Measurements from ENCODE around the gene NRROS.
"Not testable (repeated sequence)": the region's sequence is repeated elsewhere in the genome, so short reads cannot be mapped to it uniquely, and the experiment has no call there.

NRROS gene

GRCh38 chr3:196609343-196609775 is 30.1 kb upstream of the NRROS start:
- H3K36me3 ChIP-seq (ENCODE audit: control insufficient read depth, insufficient read depth, low read length), result no peaks in the 10 kb centered on the region
- H3K4me3 ChIP-seq (ENCODE audit: insufficient read depth, low read depth, low read length, poor library complexity, severe bottlenecking), result no peak overlapping the region
- no peaks in the 10 kb centered on the region for H3K27me3 ChIP-seq (replicated peaks; ENCODE audit: control insufficient read depth, insufficient read depth, low read length, poor library complexity, severe bottlenecking)
- H3K27ac ChIP-seq (ENCODE audit: insufficient read depth, low read length, poor library complexity, severe bottlenecking), result peak overlapping the region; percentile 42
- DNase-seq, result peak; percentile 79 to 91 (median 85)
- H3K4me1 ChIP-seq (ENCODE audit: control insufficient read depth, insufficient read depth, low read length, poor library complexity, severe bottlenecking), result peaks cover 25% of the 10 kb centered on the region
- H3K9me3 ChIP-seq (ENCODE audit: control insufficient read depth, low read length), result no peaks in the 10 kb centered on the region

GRCh38 chr3:196609805-196610515 is 29.5 kb upstream of the NRROS start:
- no peak overlapping the region for H3K4me3 ChIP-seq (ENCODE audit: insufficient read depth, low read depth, low read length, poor library complexity, severe bottlenecking)

GRCh38 chr3:196611761-196612483 is 27.6 kb upstream of the NRROS start:
- peak overlapping the region; percentile 41 for H3K27ac ChIP-seq (ENCODE audit: insufficient read depth, low read length, poor library complexity, severe bottlenecking)
- H3K4me3 ChIP-seq (ENCODE audit: insufficient read depth, low read depth, low read length, poor library complexity, severe bottlenecking), result peak overlapping the region; percentile 15
- peaks cover 25% of the 10 kb centered on the region for H3K4me1 ChIP-seq (ENCODE audit: control insufficient read depth, insufficient read depth, low read length, poor library complexity, severe bottlenecking)
- no peaks in the 10 kb centered on the region for H3K9me3 ChIP-seq (ENCODE audit: control insufficient read depth, low read length)
- no peaks in the 10 kb centered on the region for H3K36me3 ChIP-seq (ENCODE audit: control insufficient read depth, insufficient read depth, low read length)
- no peak for DNase-seq
- no peaks in the 10 kb centered on the region for H3K27me3 ChIP-seq (replicated peaks; ENCODE audit: control insufficient read depth, insufficient read depth, low read length, poor library complexity, severe bottlenecking)

More at GRCh38 chr3:196609805-196610515, 29.5 kb upstream of the NRROS start:
- Histone ChIP-seq H3K27ac (ENCODE audit: insufficient read depth, low read length, poor library complexity, severe bottlenecking) (peak overlapping the region; percentile 42), H3K27me3 (replicated peaks; ENCODE audit: control insufficient read depth, insufficient read depth, low read length, poor library complexity, severe bottlenecking) (no peaks in the 10 kb centered on the region), H3K4me1 (ENCODE audit: control insufficient read depth, insufficient read depth, low read length, poor library complexity, severe bottlenecking) (peaks cover 25% of the 10 kb centered on the region), H3K36me3 (ENCODE audit: control insufficient read depth, insufficient read depth, low read length) (no peaks in the 10 kb centered on the region), H3K9me3 (ENCODE audit: control insufficient read depth, low read length) (no peaks in the 10 kb centered on the region)
- DNase-seq, result no peak

- not testable (repeated sequence) for H3K36me3 ChIP-seq (ENCODE audit: control insufficient read depth, insufficient read depth, low read length); H3K27ac ChIP-seq (ENCODE audit: insufficient read depth, low read length, poor library complexity, severe bottlenecking); DNase-seq; H3K27me3 ChIP-seq (replicated peaks; ENCODE audit: control insufficient read depth, insufficient read depth, low read length, poor library complexity, severe bottlenecking); H3K9me3 ChIP-seq (ENCODE audit: control insufficient read depth, low read length); H3K4me3 ChIP-seq (ENCODE audit: insufficient read depth, low read depth, low read length, poor library complexity, severe bottlenecking)
- peaks cover 17% of the 10 kb centered on the region for H3K4me1 ChIP-seq (ENCODE audit: control insufficient read depth, insufficient read depth, low read length, poor library complexity, severe bottlenecking)
Observed at GRCh38 chr3:196615234-196615633, 24.3 kb upstream of the NRROS start.

GRCh38 chr3:196617256-196617655 is 22.2 kb upstream of the NRROS start:
- H3K27ac ChIP-seq (ENCODE audit: insufficient read depth, low read length, poor library complexity, severe bottlenecking), result no peak overlapping the region

GRCh38 chr3:196619223-196619622 is 20.3 kb upstream of the NRROS start:
- Histone ChIP-seq H3K4me3 (ENCODE audit: insufficient read depth, low read depth, low read length, poor library complexity, severe bottlenecking) (no peak overlapping the region), H3K27ac (ENCODE audit: insufficient read depth, low read length, poor library complexity, severe bottlenecking) (no peak overlapping the region), H3K27me3 (replicated peaks; ENCODE audit: control insufficient read depth, insufficient read depth, low read length, poor library complexity, severe bottlenecking) (no peaks in the 10 kb centered on the region), H3K4me1 (ENCODE audit: control insufficient read depth, insufficient read depth, low read length, poor library complexity, severe bottlenecking) (no peaks in the 10 kb centered on the region), H3K36me3 (ENCODE audit: control insufficient read depth, insufficient read depth, low read length) (no peaks in the 10 kb centered on the region), H3K9me3 (ENCODE audit: control insufficient read depth, low read length) (no peaks in the 10 kb centered on the region)
- no peak for DNase-seq

More at GRCh38 chr3:196617256-196617655, 22.2 kb upstream of the NRROS start:
- Histone ChIP-seq H3K4me3 (ENCODE audit: insufficient read depth, low read depth, low read length, poor library complexity, severe bottlenecking) (no peak overlapping the region), H3K9me3 (ENCODE audit: control insufficient read depth, low read length) (no peaks in the 10 kb centered on the region), H3K4me1 (ENCODE audit: control insufficient read depth, insufficient read depth, low read length, poor library complexity, severe bottlenecking) (peaks cover 5% of the 10 kb centered on the region), H3K36me3 (ENCODE audit: control insufficient read depth, insufficient read depth, low read length) (no peaks in the 10 kb centered on the region), H3K27me3 (replicated peaks; ENCODE audit: control insufficient read depth, insufficient read depth, low read length, poor library complexity, severe bottlenecking) (no peaks in the 10 kb centered on the region)
- DNase-seq, result no peak

GRCh38 chr3:196619627-196620026 is 19.9 kb upstream of the NRROS start:
- H3K9me3 ChIP-seq (ENCODE audit: control insufficient read depth, low read length); H3K27ac ChIP-seq (ENCODE audit: insufficient read depth, low read length, poor library complexity, severe bottlenecking); DNase-seq; H3K4me3 ChIP-seq (ENCODE audit: insufficient read depth, low read depth, low read length, poor library complexity, severe bottlenecking); H3K36me3 ChIP-seq (ENCODE audit: control insufficient read depth, insufficient read depth, low read length); H3K27me3 ChIP-seq (replicated peaks; ENCODE audit: control insufficient read depth, insufficient read depth, low read length, poor library complexity, severe bottlenecking); H3K4me1 ChIP-seq (ENCODE audit: control insufficient read depth, insufficient read depth, low read length, poor library complexity, severe bottlenecking): not testable (repeated sequence)

GRCh38 chr3:196620161-196620604 is 19.3 kb upstream of the NRROS start:
- no peak overlapping the region for H3K4me3 ChIP-seq (ENCODE audit: insufficient read depth, low read depth, low read length, poor library complexity, severe bottlenecking)
- H3K27me3 ChIP-seq (replicated peaks; ENCODE audit: control insufficient read depth, insufficient read depth, low read length, poor library complexity, severe bottlenecking), result no peaks in the 10 kb centered on the region
- H3K36me3 ChIP-seq (ENCODE audit: control insufficient read depth, insufficient read depth, low read length), result no peaks in the 10 kb centered on the region
- H3K4me1 ChIP-seq (ENCODE audit: control insufficient read depth, insufficient read depth, low read length, poor library complexity, severe bottlenecking), result no peaks in the 10 kb centered on the region
- no peaks in the 10 kb centered on the region for H3K9me3 ChIP-seq (ENCODE audit: control insufficient read depth, low read length)
- DNase-seq, result no peak
- H3K27ac ChIP-seq (ENCODE audit: insufficient read depth, low read length, poor library complexity, severe bottlenecking), result no peak overlapping the region

GRCh38 chr3:196620684-196621083 is 18.8 kb upstream of the NRROS start:
- Histone ChIP-seq H3K27me3 (replicated peaks; ENCODE audit: control insufficient read depth, insufficient read depth, low read length, poor library complexity, severe bottlenecking) (no peaks in the 10 kb centered on the region), H3K4me3 (ENCODE audit: insufficient read depth, low read depth, low read length, poor library complexity, severe bottlenecking) (no peak overlapping the region), H3K9me3 (ENCODE audit: control insufficient read depth, low read length) (no peaks in the 10 kb centered on the region), H3K4me1 (ENCODE audit: control insufficient read depth, insufficient read depth, low read length, poor library complexity, severe bottlenecking) (no peaks in the 10 kb centered on the region), H3K36me3 (ENCODE audit: control insufficient read depth, insufficient read depth, low read length) (no peaks in the 10 kb centered on the region), H3K27ac (ENCODE audit: insufficient read depth, low read length, poor library complexity, severe bottlenecking) (no peak overlapping the region)
- no peak for DNase-seq

GRCh38 chr3:196621611-196622010 is 17.9 kb upstream of the NRROS start:
- no peak for DNase-seq
- no peaks in the 10 kb centered on the region for H3K36me3 ChIP-seq (ENCODE audit: control insufficient read depth, insufficient read depth, low read length)
- no peak overlapping the region for H3K27ac ChIP-seq (ENCODE audit: insufficient read depth, low read length, poor library complexity, severe bottlenecking)
- H3K4me1 ChIP-seq (ENCODE audit: control insufficient read depth, insufficient read depth, low read length, poor library complexity, severe bottlenecking), result no peaks in the 10 kb centered on the region
- H3K4me3 ChIP-seq (ENCODE audit: insufficient read depth, low read depth, low read length, poor library complexity, severe bottlenecking), result no peak overlapping the region
- H3K9me3 ChIP-seq (ENCODE audit: control insufficient read depth, low read length), result no peaks in the 10 kb centered on the region
- H3K27me3 ChIP-seq (replicated peaks; ENCODE audit: control insufficient read depth, insufficient read depth, low read length, poor library complexity, severe bottlenecking), result no peaks in the 10 kb centered on the region

Measured in effector memory CD4-positive, alpha-beta T cell (primary cell).